Rectal smooth muscle tissue (tissue), 1 donor: ENCODE measurements around the gene SOHLH1.

Experiments
- H3K27ac ChIP-seq: one replicate; pipeline ENCODE4 v1.7.0; 2013; ENCODE audit warnings: low read depth, low read length, inconsistent platforms
- H3K27me3 ChIP-seq: one replicate; pipeline ENCODE4 v1.7.0; 2013; ENCODE audit warnings: low read length; ENCODE audit not compliant: control insufficient read depth, insufficient read depth
- H3K36me3 ChIP-seq: one replicate; pipeline ENCODE4 v1.7.0; 2013; ENCODE audit warnings: low read length; ENCODE audit not compliant: control insufficient read depth, insufficient read depth
- H3K4me1 ChIP-seq: one replicate; pipeline ENCODE4 v1.7.0; 2013; ENCODE audit warnings: low read length; ENCODE audit not compliant: control insufficient read depth, insufficient read depth
- H3K4me3 ChIP-seq: one replicate; pipeline ENCODE4 v1.7.0; 2013; ENCODE audit warnings: low read length
- H3K9ac ChIP-seq: one replicate; pipeline ENCODE4 v1.7.0; 2013; ENCODE audit warnings: low read length

SOHLH1 gene

GRCh38 chr9:135737840-135738521 lies 38.7 kb upstream of the SOHLH1 start:
- H3K27me3 ChIP-seq: peaks cover 9% of the 10 kb centered on the region
- no peaks in the 10 kb centered on the region for H3K4me1 ChIP-seq
- H3K4me3 ChIP-seq: no peak overlapping the region

GRCh38 chr9:135736979-135737839 lies 37.9 kb upstream of the SOHLH1 start:
- peaks cover 9% of the 10 kb centered on the region for H3K27me3 ChIP-seq
- H3K36me3 ChIP-seq: no peaks in the 10 kb centered on the region
- no peaks in the 10 kb centered on the region for H3K4me1 ChIP-seq
- no peak overlapping the region for H3K27ac ChIP-seq
- no peak overlapping the region for H3K4me3 ChIP-seq
- H3K9ac ChIP-seq: no peak overlapping the region

More at GRCh38 chr9:135737840-135738521, 38.7 kb upstream of the SOHLH1 start:
- no peaks in the 10 kb centered on the region for H3K36me3 ChIP-seq
- no peak overlapping the region for H3K27ac ChIP-seq
- H3K9ac ChIP-seq: no peak overlapping the region

GRCh38 chr9:135736272-135736978 lies 37.1 kb upstream of the SOHLH1 start:
- H3K4me1 ChIP-seq: no peaks in the 10 kb centered on the region
- no peaks in the 10 kb centered on the region for H3K36me3 ChIP-seq
- no peak overlapping the region for H3K9ac ChIP-seq
- H3K4me3 ChIP-seq: no peak overlapping the region
- peaks cover 9% of the 10 kb centered on the region for H3K27me3 ChIP-seq
- H3K27ac ChIP-seq: no peak overlapping the region

GRCh38 chr9:135734616-135735144 lies 35.4 kb upstream of the SOHLH1 start:
- no peaks in the 10 kb centered on the region for H3K36me3 ChIP-seq
- no peak overlapping the region for H3K27ac ChIP-seq
- peaks cover 8% of the 10 kb centered on the region for H3K27me3 ChIP-seq

GRCh38 chr9:135732569-135733257 lies 33.4 kb upstream of the SOHLH1 start:
- H3K36me3 ChIP-seq: no peaks in the 10 kb centered on the region
- H3K27me3 ChIP-seq: peaks cover under 1% of the 10 kb centered on the region

More at GRCh38 chr9:135734616-135735144, 35.4 kb upstream of the SOHLH1 start:
- Histone ChIP-seq H3K9ac (no peak overlapping the region), H3K4me1 (no peaks in the 10 kb centered on the region), H3K4me3 (no peak overlapping the region)

GRCh38 chr9:135731454-135731853 lies 32.2 kb upstream of the SOHLH1 start:
- H3K36me3 ChIP-seq: no peaks in the 10 kb centered on the region
- H3K4me3 ChIP-seq: no peak overlapping the region
- no peak overlapping the region for H3K27ac ChIP-seq
- no peak overlapping the region for H3K9ac ChIP-seq
- no peaks in the 10 kb centered on the region for H3K4me1 ChIP-seq
- H3K27me3 ChIP-seq: peaks cover under 1% of the 10 kb centered on the region

More at GRCh38 chr9:135732569-135733257, 33.4 kb upstream of the SOHLH1 start:
- Histone ChIP-seq H3K4me1 (no peaks in the 10 kb centered on the region), H3K9ac (no peak overlapping the region), H3K4me3 (no peak overlapping the region), H3K27ac (no peak overlapping the region)

- H3K27ac ChIP-seq: no peak overlapping the region
- peaks cover 2% of the 10 kb centered on the region for H3K27me3 ChIP-seq
- H3K36me3 ChIP-seq: no peaks in the 10 kb centered on the region
- no peak overlapping the region for H3K4me3 ChIP-seq
- no peak overlapping the region for H3K9ac ChIP-seq
- no peaks in the 10 kb centered on the region for H3K4me1 ChIP-seq
These were observed 30.2 kb upstream of the SOHLH1 start for GRCh38 chr9:135729480-135729879.

GRCh38 chr9:135728436-135729110 lies 29.3 kb upstream of the SOHLH1 start:
- no peak overlapping the region for H3K9ac ChIP-seq
- peaks cover 2% of the 10 kb centered on the region for H3K27me3 ChIP-seq
- no peak overlapping the region for H3K27ac ChIP-seq
- no peak overlapping the region for H3K4me3 ChIP-seq
- H3K36me3 ChIP-seq: no peaks in the 10 kb centered on the region
- H3K4me1 ChIP-seq: no peaks in the 10 kb centered on the region

- Histone ChIP-seq H3K4me3 (no peak overlapping the region), H3K36me3 (no peaks in the 10 kb centered on the region), H3K27ac (no peak overlapping the region), H3K27me3 (peaks cover 2% of the 10 kb centered on the region), H3K4me1 (no peaks in the 10 kb centered on the region), H3K9ac (no peak overlapping the region)
These were observed 28.1 kb upstream of the SOHLH1 start for GRCh38 chr9:135727257-135727875.

GRCh38 chr9:135726138-135726853 lies 27.0 kb upstream of the SOHLH1 start:
- no peak overlapping the region for H3K9ac ChIP-seq
- H3K27ac ChIP-seq: no peak overlapping the region
- no peak overlapping the region for H3K4me3 ChIP-seq
- H3K4me1 ChIP-seq: no peaks in the 10 kb centered on the region
- H3K27me3 ChIP-seq: peaks cover 2% of the 10 kb centered on the region
- no peaks in the 10 kb centered on the region for H3K36me3 ChIP-seq
